ENCODE results near the gene CCL18. TPM values are rescaled to one million over a fixed set of nuclear protein-coding genes. Genes with fewer than 3 reads are reported as not detected.

Gene CCL18
- total RNA-seq, 2 donors from 2014 or later: not detected

DNA sequence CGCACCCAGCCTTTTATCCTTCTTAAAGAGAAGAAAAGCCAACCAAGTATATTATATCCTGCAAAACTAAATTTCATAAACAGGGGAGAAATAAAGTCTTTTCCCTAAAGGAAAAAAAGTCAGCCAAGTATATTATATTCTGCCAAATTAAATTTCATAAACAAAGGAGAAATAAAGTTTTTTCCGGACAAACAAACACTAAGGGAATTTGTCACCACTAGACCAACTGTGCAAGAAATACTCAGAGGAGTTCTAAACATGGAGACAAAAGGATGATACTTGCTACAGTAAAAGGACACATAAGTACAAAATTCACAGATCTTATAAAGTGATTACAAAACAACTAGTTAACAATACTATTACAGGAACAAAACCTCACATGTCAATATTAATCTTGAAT is 14.4 kb upstream of the CCL18 start:
- Mint-ChIP-seq H3K27ac (no peak overlapping the region), H3K4me1 (no peaks in the 10 kb centered on the region), H3K9me3 (peaks cover 21% of the 10 kb centered on the region), H3K36me3 (ENCODE audit: low read depth) (no peaks in the 10 kb centered on the region), H3K4me3 (no peak overlapping the region), H3K27me3 (ENCODE audit: insufficient read depth) (peaks cover 3% of the 10 kb centered on the region)
- DNase-seq: no peak
- Histone ChIP-seq H3K36me3 (ENCODE audit: control insufficient read depth, insufficient read depth, low read length) (no peaks in the 10 kb centered on the region), H3K27ac (ENCODE audit: low read depth, low read length) (no peak overlapping the region), H3K4me3 (ENCODE audit: low read length) (no peak overlapping the region), H3K27me3 (ENCODE audit: control insufficient read depth, insufficient read depth, low read length, poor library complexity, severe bottlenecking) (no peaks in the 10 kb centered on the region), H3K9me3 (ENCODE audit: control insufficient read depth, low read length) (no peaks in the 10 kb centered on the region), H3K4me1 (ENCODE audit: control insufficient read depth, insufficient read depth, low read length) (no peaks in the 10 kb centered on the region), H3K9ac (ENCODE audit: extremely low read depth, low read length, poor library complexity, severe bottlenecking) (no peak overlapping the region)
- TF ChIP-seq, protein P1, sequence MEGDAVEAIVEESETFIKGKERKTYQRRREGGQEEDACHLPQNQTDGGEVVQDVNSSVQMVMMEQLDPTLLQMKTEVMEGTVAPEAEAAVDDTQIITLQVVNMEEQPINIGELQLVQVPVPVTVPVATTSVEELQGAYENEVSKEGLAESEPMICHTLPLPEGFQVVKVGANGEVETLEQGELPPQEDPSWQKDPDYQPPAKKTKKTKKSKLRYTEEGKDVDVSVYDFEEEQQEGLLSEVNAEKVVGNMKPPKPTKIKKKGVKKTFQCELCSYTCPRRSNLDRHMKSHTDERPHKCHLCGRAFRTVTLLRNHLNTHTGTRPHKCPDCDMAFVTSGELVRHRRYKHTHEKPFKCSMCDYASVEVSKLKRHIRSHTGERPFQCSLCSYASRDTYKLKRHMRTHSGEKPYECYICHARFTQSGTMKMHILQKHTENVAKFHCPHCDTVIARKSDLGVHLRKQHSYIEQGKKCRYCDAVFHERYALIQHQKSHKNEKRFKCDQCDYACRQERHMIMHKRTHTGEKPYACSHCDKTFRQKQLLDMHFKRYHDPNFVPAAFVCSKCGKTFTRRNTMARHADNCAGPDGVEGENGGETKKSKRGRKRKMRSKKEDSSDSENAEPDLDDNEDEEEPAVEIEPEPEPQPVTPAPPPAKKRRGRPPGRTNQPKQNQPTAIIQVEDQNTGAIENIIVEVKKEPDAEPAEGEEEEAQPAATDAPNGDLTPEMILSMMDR (conservative IDR thresholded peaks at IDR 0.05): no peak
- 100% methylated on average over 1 of the region's 2 CpGs; no CpG with 5 or more reads in 1 of the 2 experiments for WGBS, 2 experiments (ENCODE audit: insufficient coverage in 1 of 2, insufficient read length in 1 of 2)

DNA sequence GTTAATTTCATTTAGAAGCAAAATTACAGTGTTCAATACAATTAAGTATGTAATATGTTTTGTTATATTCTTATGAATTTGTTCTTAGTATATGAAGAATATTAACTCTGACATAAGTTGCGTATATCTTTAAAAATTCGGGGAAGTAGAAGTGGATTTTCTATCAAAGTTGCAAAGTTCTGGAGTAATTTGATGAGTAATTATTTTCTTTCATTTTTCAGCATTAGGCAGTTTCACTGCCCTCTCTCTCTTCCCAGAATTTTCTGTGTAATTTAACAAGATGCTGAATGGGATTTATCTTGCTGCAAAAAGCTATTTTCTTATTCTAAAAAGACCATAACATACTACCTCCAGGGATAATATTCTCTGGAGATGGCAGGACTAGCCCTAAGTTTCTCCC is 8.9 kb upstream of the CCL18 start:
- Mint-ChIP-seq H3K27ac (no peak overlapping the region), H3K36me3 (ENCODE audit: low read depth) (no peaks in the 10 kb centered on the region), H3K27me3 (ENCODE audit: insufficient read depth) (peaks cover 3% of the 10 kb centered on the region), H3K4me1 (no peaks in the 10 kb centered on the region), H3K4me3 (no peak overlapping the region), H3K9me3 (peaks cover 10% of the 10 kb centered on the region)
- H3K9ac ChIP-seq (ENCODE audit: extremely low read depth, low read length, poor library complexity, severe bottlenecking): no peak overlapping the region
- H3K27me3 ChIP-seq (ENCODE audit: control insufficient read depth, insufficient read depth, low read length, poor library complexity, severe bottlenecking): no peaks in the 10 kb centered on the region
- TF ChIP-seq, protein P1 (conservative IDR thresholded peaks at IDR 0.05): no peak
- DNase-seq: no peak
- H3K4me3 ChIP-seq (ENCODE audit: low read length): no peak overlapping the region
- 94 to 100% methylated on average over 2 of the region's 2 CpGs for WGBS, 2 experiments (ENCODE audit: insufficient coverage in 1 of 2, insufficient read length in 1 of 2)
- H3K27ac ChIP-seq (ENCODE audit: low read depth, low read length): no peak overlapping the region
- H3K36me3 ChIP-seq (ENCODE audit: control insufficient read depth, insufficient read depth, low read length): no peaks in the 10 kb centered on the region
- H3K9me3 ChIP-seq (ENCODE audit: control insufficient read depth, low read length): no peaks in the 10 kb centered on the region
- H3K4me1 ChIP-seq (ENCODE audit: control insufficient read depth, insufficient read depth, low read length): no peaks in the 10 kb centered on the region

DNA sequence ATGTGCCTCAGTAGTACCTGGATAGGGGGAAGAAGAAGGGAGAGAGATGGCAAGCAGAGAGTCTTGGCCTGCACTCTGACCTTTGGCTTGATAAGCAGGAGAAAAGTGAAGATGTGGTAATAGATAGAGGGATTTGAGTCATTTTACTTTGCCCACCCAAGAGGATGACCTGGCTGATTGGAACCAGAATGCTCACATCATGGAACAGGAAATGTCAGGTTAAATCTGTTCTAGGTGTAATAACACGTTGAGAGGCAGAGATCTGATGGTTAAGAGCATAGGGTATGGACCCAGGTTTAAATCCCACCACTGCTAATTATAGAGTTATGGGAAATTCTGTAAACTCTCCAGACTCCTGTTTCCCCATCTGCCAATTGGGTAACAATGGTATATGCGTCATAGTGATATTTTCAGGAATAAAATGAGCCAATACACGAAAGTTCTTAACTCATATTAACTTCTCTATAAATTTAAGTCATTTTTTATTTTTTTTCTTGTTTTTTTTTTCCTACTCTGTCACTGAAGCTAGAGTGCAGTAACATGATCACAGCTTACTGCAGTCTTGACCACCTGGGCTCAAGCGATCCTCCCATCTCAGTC is 8.1 kb upstream of the CCL18 start:
- Histone ChIP-seq H3K9me3 (ENCODE audit: control insufficient read depth, low read length) (no peaks in the 10 kb centered on the region), H3K27ac (ENCODE audit: low read depth, low read length) (no peak overlapping the region), H3K4me1 (ENCODE audit: control insufficient read depth, insufficient read depth, low read length) (no peaks in the 10 kb centered on the region), H3K36me3 (ENCODE audit: control insufficient read depth, insufficient read depth, low read length) (no peaks in the 10 kb centered on the region), H3K9ac (ENCODE audit: extremely low read depth, low read length, poor library complexity, severe bottlenecking) (no peak overlapping the region), H3K4me3 (ENCODE audit: low read length) (no peak overlapping the region), H3K27me3 (ENCODE audit: control insufficient read depth, insufficient read depth, low read length, poor library complexity, severe bottlenecking) (no peaks in the 10 kb centered on the region)
- Mint-ChIP-seq H3K27me3 (ENCODE audit: insufficient read depth) (peaks cover 3% of the 10 kb centered on the region), H3K27ac (no peak overlapping the region), H3K4me3 (no peak overlapping the region), H3K36me3 (ENCODE audit: low read depth) (no peaks in the 10 kb centered on the region), H3K4me1 (no peaks in the 10 kb centered on the region), H3K9me3 (peaks cover 6% of the 10 kb centered on the region)
- TF ChIP-seq, protein P1 (conservative IDR thresholded peaks at IDR 0.05): no peak
- no peak for DNase-seq
- 87 to 89% methylated on average over 2 to 4 of the region's 4 CpGs for WGBS, 2 experiments (ENCODE audit: insufficient coverage in 1 of 2, insufficient read length in 1 of 2)

Measured in endodermal cell (in vitro differentiated cells).